NCI-H526 (cell line): ENCODE data around the gene ZBED4.

Source experiments
- DNase-seq, 2 experiments: peaks; one replicate each; lab custom pipeline; 2025; lab: John Stamatoyannopoulos, UW

Gene ZBED4

DNA sequence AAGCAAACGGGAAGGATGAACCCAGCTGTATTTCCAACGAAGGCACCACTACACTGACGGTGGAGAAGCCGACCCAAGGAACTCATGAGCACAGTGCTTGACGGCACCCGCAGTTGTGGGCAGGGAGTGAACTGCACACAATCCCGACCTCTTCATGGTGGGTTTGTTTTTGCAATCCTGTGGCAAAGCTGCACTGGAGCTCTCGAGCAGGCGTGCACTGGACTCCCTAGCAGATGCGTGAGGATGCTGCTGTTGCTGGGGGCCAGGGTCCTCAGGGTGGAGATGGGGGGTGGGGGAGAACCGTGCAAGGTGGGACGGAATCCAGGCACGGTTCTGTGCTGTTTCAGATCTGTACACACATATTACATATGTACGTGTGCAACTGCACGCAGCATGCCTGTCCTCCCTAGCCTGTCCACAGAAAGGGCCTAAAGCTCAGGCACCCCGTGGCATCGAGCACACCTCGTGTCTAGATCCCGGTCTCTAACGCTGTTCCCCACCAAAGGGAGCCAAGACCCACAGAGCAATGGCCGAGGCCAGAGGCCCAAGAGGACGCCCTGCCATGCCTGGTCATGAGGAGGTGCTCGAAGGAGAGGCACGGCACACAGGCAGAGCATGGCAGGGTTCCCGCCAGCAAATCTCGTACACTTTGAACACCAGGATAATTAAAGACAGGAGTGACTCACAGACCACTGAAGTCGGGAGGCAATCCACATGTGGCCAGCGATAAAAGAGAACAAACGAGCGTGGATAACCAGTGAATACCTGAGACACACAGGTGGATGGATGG is 47.0 kb downstream of the ZBED4 start:
- DNase-seq: no peak

DNA sequence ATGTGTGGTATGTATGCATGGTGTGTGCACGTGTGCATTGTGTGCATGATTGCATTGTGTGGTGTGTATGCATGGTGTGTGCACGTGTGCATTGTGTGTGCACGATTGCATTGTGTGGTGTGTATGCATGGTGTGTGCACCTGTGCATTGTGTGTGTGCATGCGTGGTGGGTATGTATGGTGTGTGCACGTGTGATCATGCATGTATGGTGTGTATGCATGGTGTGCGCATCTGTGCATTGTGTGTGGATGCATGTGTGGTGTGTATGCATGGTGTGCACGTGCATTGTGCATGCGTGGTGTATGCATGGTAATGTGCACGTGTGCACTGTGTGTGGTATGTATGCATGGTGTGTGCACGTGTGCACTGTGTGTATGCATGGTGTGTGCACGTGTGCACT is 47.8 kb downstream of the ZBED4 start:
- no peak for DNase-seq

DNA sequence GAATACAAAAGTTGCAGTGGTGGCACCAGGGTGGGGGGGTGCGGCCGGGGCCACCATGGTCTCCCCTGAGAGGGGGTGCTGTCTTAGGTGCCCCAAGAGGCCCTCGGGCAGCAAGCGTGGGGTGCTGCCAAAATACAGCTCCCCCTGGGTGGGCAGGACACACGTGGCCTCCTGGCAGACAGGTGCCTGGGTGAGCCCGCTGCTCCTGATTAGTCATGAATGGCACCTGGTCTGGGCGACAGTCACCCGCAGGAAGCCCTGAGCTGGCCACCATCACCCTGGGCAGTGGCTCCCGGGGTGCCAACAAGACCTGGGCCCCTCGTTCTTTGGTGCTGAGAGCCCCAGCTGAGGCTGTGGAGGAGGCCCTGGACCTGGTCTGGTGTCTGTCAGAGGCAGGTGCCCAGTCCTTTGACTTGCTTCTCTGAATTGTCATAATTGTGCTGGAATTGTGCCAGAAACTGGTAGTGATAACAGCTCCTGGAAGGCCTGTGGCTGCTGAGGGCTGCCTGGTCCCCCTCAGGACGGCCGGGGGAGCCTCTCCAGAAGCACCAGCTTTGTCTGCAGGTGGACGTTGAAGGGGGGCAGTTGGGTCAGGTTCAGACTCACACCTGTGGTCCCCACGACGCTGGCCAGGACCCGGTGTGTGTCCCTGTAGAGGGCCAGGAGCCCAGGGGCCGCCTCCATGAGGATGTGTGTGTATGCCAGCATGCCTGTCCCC is 49.8 kb downstream of the ZBED4 start:
- DNase-seq: no peak

DNA sequence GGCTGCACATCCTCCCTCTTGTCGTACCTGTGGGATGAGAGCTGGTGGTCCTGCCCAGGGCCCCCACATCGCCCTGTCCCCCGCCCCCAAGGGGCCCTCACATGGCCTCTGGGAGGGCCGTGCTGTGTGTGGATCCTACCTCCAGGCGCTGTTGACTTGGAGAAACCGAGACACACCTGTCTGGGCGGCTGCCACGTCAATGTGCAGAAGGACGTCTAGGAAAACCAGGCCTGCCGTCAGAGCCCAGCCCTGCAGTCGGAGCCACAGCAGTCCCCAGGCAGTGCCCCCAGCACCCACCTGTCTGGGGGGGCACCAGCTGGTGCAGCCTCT is 50.4 kb downstream of the ZBED4 start:
- no peak for DNase-seq

DNA sequence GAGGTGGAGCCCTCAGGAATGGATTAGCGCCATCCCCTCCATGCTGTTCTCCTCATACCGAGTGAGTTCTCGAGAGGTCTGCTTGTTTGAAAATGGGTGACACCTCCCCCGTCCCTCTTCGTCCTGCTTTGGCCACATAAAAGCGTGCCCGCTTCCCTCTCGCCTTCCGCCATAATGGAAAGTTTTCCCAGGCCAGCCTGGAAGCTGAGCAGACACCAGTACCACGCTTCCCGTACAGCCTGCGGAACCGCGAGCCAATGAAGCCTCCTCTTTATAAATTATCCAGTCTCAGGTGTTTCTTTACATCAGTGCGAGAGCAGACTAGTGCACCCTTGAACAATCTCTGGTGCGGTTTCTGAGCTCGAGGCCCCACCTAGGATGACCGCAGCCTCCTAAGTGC is 51.8 kb downstream of the ZBED4 start:
- DNase-seq: no peak

DNA sequence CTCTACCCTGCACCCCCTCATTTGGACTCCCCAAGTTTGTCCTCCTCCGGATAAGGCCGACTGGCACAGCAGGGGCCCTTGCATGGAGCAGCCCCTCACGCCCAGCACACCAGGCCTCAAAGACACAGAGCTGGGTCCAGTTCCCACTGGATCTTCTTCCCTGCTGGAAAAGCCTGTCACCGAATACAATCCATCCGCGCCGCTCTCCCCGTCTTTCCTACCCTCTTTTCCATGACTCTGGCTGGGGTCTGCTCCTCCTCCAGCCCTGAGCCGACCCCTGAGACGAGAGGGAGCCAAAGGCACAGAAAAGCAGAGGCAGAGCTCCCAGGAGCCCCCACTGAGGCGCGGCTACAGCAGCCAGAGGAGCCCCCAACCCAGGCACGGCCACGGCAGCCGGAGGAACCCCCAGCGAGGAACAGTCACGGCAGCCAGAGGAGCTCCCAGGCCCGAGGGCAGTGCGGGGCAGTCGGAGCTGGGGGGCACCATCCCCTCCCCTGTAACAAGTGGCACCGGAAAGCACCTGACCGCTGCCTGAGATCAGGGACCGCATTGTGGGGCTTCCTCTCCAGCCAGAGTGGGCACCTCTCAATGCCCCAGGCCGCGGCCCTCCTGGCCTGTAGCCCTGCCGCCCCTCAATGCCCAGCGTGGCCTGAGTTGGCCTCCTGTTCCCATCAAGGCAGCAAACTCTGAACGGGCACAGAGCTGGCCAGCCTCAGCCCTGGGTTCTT is 52.6 kb downstream of the ZBED4 start:
- DNase-seq: no peak

DNA sequence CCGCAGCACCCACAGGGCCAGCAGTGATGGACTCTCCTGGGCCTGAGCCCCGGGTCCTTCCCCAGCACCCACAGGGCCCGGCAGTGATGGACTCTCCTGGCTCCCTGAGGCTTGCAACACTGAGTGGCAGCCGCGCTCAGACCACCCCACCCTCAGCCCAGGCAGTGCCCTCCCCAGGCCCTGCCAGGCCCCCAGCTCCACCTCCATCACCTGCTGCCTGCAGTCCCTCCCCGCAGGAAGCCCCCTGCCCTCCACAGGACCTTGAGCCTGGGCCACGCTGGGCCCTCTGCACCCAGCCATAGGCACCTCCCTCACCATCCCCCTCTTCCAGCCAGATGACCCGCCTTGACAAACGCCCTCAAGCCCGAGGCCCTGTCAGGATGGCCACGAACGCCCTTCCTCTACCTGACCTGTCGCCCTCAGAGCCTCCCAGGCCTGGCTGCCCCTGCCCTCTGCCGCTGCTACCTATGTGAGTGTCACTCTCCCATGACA is 53.2 kb downstream of the ZBED4 start:
- no peak for DNase-seq

DNA sequence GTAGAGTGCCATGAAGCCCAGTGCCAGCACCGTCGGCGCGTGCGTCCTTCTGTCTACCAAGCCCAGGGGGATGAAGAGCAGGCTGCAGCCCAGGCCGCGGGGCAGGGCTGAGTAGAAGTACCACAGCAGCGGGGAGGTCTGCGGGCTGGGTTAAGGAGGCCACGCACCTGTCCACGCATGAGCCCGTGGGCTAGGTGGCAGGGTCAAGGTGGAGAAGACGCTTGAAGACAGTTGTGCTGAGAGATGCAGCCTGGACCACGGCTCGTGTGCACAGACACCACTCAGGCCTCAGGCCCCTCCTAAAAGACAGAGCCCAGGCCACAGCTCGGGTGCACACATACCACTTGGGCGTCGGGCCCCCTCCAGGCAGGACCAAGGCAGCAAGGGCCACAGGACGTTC is 54.2 kb downstream of the ZBED4 start:
- DNase-seq: no peak

DNA sequence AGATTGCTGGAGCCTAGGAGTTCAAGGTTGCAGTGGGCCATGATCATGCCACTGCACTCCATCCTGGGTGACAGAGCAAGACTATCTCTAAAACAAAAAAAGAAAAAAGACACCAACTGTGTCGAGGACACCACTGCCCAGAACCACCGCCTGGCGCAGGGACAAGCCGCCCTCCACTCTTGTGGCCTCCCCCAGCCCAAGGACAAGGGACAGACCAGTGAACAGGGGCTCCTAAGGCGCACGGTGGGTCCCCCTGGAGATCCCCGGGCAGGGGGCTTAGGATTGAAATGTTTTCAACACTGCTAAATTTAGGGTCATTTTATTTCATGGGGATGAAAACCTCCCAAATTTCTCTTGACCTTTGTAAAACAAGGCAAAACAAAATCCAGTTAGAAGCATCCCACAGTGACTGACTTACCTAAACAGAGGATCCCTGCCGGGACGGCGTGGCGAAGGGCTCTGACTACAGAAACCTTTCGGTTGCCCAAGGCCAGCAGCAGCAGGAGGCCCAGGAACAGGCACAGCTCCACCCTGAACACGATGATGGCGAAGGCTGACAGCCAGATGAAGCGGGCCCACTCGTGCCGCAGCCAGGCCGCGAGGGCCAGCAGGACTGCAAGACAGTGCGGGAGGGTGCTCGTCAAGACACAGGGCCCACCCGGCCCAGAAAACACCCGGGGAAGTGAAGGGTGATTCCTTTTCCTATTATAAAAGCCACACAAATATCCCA is 56.0 kb downstream of the ZBED4 start:
- no peak for DNase-seq

DNA sequence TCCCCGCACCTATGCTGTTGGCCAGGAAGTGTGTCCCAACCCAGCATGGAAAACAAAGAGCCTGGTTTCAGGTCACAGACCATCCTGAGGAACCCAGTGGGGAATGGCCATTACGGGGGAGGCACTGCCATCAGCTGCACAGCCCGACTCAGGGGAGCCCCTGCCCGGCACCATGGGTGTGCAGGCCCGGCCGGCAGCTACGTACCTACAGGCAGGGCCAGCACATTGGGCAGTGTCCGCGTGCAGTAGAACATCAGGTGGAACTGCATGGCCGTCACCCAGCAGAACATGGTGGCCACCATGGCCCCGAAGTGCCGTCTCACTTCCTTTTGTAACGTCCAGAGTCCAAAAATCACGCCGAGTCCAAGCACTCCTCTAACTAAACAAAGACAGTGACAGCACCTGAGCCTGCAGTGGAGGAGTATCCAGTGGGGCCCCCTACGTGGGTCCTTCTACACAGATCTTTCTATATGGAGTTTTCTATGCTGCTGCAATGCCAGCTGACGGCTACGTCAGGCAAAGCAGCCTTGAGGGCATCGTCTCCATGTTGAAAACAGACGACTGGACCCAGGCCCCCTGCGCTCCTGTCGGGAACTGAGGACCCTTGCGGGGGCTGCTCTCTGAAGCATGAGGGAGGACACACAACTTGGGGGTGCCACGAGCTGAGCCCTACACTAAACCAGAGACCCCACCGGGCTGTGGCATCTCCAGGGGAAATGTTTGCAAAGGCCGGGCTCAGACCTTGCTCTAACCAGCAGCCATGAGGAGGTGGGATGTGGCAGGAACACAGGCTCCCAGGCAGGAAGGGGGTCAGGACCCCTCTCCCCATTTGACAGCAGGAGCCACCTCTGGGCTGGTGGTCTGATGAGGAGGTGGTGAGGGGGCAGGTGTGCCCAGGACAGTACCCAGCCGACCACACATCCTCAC is 56.8 kb downstream of the ZBED4 start:
- DNase-seq: no peak

DNA sequence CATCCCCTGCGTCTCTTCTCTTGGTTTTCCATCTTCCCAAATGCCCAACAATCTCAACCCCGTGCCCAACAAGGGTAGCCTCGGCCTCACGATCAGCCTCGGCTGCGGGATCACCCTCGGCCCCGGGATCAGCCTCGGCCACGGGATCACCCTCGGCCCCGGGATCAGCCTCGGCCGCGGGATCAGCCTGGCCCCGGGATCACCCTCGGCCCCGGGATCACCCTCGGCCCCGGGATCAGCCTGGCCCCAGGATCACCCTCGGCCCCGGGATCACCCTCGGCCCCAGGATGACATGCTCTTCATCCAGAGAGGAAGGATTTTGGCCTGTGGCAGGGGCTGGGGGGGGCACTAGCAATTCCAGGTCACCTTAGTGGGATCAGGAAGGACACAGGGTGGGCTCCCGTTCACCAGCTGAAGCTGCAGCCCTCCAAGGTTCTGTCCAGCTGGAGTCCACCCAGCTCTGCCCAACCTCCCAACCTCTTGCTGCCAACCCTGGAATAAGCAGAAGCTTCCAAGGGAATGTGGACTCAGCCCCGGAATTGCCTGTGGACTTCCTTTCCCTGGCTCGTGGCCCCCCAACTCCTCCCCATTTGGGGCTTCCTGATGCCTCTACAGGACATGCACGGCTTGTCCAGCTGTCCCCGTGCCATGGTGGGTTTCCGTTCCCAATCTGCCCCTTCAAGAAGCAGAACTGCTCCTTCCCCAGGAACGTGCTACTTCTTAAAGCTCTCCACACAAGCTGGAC is 58.4 kb downstream of the ZBED4 start:
- DNase-seq: no peak

DNA sequence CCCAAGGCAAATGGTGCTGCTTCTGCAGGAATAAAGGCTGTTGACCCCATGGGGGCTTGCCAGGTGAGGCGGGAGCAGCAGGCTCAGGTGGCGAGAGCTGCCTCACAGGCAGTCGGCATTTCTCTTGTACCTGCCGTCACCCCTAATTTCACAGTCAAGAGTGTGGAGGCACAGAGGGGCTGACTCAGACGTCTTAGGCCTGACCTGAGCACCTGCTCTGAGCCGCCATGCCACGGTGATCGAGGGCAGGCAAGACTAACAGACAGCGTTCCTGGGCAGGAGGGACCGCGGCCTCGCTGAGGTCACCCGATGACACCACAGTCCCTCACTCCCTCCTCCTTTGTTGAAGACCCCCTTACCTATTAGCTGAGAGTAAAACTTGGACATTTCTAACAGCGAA is 59.4 kb downstream of the ZBED4 start:
- no peak for DNase-seq

DNA sequence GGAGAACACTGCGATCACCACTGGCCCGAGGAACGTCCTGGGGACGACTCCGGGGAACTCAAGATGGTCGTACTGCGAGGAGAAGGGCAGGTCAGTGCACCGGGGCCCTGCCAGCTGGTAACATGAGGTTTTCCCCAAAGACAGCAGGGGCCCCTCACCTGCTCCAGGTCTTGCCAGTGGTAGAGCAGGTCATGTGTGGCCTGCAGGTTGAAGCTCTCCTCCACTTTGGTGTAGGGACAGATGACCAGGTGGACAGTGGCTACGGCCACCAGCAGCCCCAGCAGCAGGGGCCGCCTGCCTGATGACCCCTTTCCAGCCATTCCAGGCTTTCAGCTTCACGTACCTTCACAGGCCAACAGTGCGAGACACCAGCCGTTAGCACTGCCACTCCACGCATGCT is 59.8 kb downstream of the ZBED4 start:
- no peak for DNase-seq

DNA sequence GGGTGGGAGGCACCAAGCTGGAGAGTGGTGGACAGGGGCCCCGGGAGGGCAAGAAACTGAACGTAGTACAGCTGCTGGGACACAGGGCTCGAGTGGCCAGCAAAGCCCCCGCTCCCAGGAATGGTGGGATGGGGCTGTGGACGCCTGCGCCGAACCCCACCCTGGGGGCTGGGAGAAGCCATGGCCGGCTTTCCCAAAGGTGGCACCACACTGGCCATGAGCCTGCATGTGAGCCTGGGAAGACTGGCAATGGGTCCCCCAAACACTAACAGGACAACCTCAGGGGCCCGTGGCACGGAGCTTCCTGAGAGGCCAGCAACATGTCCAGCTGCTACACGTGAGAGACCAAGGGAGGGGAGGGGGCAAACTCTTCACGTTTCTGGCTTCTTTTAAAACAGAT is 60.6 kb downstream of the ZBED4 start:
- DNase-seq: no peak

DNA sequence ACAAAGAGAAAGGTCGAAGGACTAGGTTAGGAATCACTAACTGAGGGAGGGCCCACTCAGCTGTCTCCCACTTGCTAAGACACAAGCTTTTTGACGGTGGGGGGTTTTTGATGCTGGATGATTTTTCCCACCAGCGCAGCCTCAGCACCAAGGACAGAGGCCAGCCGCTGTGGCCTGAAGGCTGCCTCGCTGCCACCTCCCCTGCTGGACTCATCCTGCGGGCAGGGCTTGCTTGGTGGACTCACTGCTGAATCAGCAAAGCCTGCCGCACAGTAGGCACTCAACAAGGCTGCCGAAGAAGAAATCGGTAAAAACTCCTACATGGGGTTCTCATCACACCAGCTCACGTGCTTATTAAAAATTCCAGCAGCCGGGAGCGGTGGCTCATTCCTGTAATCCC is 62.0 kb downstream of the ZBED4 start:
- no peak for DNase-seq

DNA sequence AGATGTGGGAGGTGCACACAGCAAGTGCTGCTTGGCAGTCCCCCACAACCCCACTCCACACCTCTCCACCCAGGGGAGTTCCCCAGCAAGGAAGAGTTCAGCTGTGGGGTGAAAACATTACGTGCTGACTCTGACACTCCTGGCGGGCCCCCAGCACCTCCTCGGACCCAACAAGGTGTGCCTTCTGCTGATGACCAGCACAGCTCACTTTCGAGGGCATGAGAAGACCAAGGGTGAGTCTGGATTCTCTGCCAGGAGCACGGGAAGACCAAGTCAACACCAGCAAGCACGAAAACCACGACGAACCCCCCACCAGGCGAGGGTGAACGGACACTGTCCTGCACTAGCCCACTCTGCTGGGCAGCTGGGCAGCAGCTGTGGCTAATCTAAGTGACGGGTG is 63.2 kb downstream of the ZBED4 start:
- no peak for DNase-seq

DNA sequence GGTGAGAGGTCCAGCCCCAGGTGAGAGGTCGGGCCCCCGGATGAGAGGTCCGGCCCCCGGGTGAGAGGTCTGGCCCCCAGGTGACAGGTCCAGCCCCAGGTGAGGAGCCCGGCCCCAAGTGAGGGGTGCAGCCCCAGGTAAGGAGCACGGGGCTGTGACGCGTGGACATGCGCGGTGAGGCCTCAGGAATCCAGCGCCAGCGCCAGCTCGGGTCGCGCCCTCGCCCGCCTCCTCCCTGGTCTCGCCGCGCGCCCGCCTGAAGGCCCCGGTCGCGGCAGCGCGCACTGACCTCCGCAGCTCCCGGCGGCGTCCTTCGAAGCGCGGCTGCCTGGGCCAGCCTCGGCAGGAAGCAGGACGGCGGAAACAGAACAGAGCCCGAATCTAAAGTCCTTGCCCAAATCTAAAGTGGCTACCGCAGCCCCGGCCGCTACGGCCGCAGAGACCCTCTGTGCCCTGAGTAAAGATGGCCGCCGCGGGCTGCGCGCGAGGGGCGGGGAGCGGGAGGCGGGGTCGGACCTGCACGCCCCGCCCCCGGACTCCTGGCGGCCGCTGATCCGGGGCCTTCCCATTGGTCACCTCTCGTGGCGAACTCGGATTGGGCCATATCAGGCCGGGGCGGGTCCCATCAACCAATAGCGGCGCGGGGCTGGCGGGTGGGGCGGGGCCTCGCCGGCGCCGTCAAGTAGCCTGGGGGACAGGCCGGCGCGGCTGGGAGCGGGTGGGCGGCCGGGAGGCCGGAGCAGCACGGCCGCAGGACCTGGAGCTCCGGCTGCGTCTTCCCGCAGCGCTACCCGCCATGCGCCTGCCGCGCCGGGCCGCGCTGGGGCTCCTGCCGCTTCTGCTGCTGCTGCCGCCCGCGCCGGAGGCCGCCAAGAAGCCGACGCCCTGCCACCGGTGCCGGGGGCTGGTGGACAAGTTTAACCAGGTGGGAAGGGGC is 64.6 kb downstream of the ZBED4 start, which contains the start of the genes ALG12 and CRELD2:
TSS of gene ALG12 (minus strand) at position 465 of the 937 bp plus-strand sequence. CDS start 4,673 bp downstream, outside the sequence.
TSS of gene CRELD2 (plus strand) at position 661 of the 937 bp plus-strand sequence. CDS start at position 797, 136 bp downstream.
- DNase-seq: peak; percentile 79 to 95

DNA sequence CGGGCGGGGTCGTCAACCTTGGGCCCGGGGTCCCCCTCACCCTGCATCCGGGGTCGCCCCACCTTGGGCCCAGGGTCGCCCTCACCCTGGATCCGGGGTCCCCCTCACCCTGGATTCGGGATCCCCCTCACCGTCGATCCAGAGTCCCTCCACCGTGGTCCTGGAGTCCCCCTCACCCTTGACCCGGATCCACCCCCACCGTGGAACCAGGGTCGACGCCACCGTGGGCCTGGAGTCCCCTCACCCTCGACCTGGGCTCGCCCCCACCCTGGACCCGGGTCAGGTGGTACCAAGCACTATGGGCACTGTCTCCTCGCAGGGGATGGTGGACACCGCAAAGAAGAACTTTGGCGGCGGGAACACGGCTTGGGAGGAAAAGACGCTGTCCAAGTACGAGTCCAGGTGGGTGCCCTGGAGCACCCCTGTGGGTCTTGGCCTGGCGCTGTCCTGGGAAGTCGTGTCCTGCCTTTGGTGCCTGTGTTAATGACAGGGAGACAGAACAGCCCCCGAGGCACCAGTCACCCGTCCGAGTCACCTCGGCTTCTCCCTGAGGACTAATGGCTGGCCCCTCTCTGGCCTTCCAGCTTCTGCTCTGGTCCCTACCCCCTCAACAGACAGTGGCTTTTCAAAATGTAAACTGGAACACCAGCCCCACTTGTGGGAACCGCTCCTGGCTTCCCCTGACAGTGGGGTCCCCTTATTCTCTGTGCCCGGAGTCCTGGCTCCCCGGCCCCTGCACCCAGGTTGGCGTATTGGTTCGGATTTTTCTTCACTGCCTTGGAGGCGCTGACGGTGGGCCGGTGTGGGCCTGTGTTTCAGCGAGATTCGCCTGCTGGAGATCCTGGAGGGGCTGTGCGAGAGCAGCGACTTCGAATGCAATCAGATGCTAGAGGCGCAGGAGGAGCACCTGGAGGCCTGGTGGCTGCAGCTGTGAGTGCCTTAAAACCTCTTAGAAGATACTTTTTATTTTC is 65.6 kb downstream of the ZBED4 start:
- DNase-seq: no peak
